Measurements from ENCODE around the gene HDAC9. TPM values are rescaled to one million over a fixed set of nuclear protein-coding genes. Genes with fewer than 3 reads are reported as not detected.

The HDAC9 gene
- total RNA-seq, 2 donors from 2014 or later, result 4.9 to 12.9 TPM

GRCh38 chr7:18877874-18878273 is 382.3 kb downstream of the HDAC9 start:
- no peaks in the 10 kb centered on the region for H3K9me3 ChIP-seq
- 43 to 48% methylated on average over 3 of the region's 3 CpGs for WGBS, 2 donors
- no peak overlapping the region for H3K4me3 ChIP-seq
- no peak for TF ChIP-seq POLR2A (IDR thresholded peaks at IDR 0.05)
- TF ChIP-seq CTCF (IDR thresholded peaks at IDR 0.05), result no peak
- intact Hi-C loops (cut with DNase I), result no loop called here
- no peaks in the 10 kb centered on the region for H3K27me3 ChIP-seq
- H3K4me1 ChIP-seq, result no peaks in the 10 kb centered on the region
- no peak for DNase-seq
- H3K36me3 ChIP-seq (replicated peaks in 1 of 2; ENCODE audit: insufficient read depth in 1 of 2, low read depth in 2 of 2), result no peaks in the 10 kb centered on the region
- no peak for ATAC-seq
- H3K27ac ChIP-seq, result no peak overlapping the region

GRCh38 chr7:18886832-18887231 is 391.3 kb downstream of the HDAC9 start:
- intact Hi-C loops (cut with DNase I), result no loop called here
- no peak overlapping the region for H3K27ac ChIP-seq
- no peak for DNase-seq
- no peak for ATAC-seq
- H3K9me3 ChIP-seq, result no peaks in the 10 kb centered on the region
- H3K4me1 ChIP-seq, result no peaks in the 10 kb centered on the region
- H3K27me3 ChIP-seq, result no peaks in the 10 kb centered on the region
- TF ChIP-seq POLR2A (IDR thresholded peaks at IDR 0.05) (no peak), CTCF (IDR thresholded peaks at IDR 0.05) (no peak)
- WGBS, 2 donors, result 48 to 55% methylated on average over 4 of the region's 4 CpGs
- no peaks in the 10 kb centered on the region for H3K36me3 ChIP-seq (replicated peaks in 1 of 2; ENCODE audit: insufficient read depth in 1 of 2, low read depth in 2 of 2)
- no peak overlapping the region for H3K4me3 ChIP-seq

- DNase-seq, result no peak
- 50 to 58% methylated on average over 1 of the region's 1 CpG for WGBS, 2 donors
- ATAC-seq, result no peak
Measured at GRCh38 chr7:18889436-18889835, 393.9 kb downstream of the HDAC9 start.

GRCh38 chr7:18890134-18890533 is 394.6 kb downstream of the HDAC9 start:
- H3K9me3 ChIP-seq, result no peaks in the 10 kb centered on the region
- no peaks in the 10 kb centered on the region for H3K4me1 ChIP-seq
- H3K36me3 ChIP-seq (replicated peaks in 1 of 2; ENCODE audit: insufficient read depth in 1 of 2, low read depth in 2 of 2), result no peaks in the 10 kb centered on the region
- no peaks in the 10 kb centered on the region for H3K27me3 ChIP-seq
- ATAC-seq, result no peak
- DNase-seq, result no peak
- TF ChIP-seq CTCF (IDR thresholded peaks at IDR 0.05), result no peak
- TF ChIP-seq POLR2A (IDR thresholded peaks at IDR 0.05), result no peak
- no peak overlapping the region for H3K4me3 ChIP-seq
- intact Hi-C loops (cut with DNase I), result no loop called here
- no peak overlapping the region for H3K27ac ChIP-seq
- 23 to 36% methylated on average over 2 of the region's 2 CpGs for WGBS, 2 donors

More at GRCh38 chr7:18889436-18889835, 393.9 kb downstream of the HDAC9 start:
- no peak overlapping the region for H3K4me3 ChIP-seq
- H3K36me3 ChIP-seq (replicated peaks in 1 of 2; ENCODE audit: insufficient read depth in 1 of 2, low read depth in 2 of 2), result no peaks in the 10 kb centered on the region
- no peaks in the 10 kb centered on the region for H3K9me3 ChIP-seq
- no peaks in the 10 kb centered on the region for H3K27me3 ChIP-seq
- intact Hi-C loops (cut with DNase I), result no loop called here
- no peak overlapping the region for H3K27ac ChIP-seq
- TF ChIP-seq POLR2A (IDR thresholded peaks at IDR 0.05) (no peak), CTCF (IDR thresholded peaks at IDR 0.05) (no peak)
- no peaks in the 10 kb centered on the region for H3K4me1 ChIP-seq

- H3K27ac ChIP-seq, result no peak overlapping the region
- H3K36me3 ChIP-seq (replicated peaks in 1 of 2; ENCODE audit: insufficient read depth in 1 of 2, low read depth in 2 of 2), result no peaks in the 10 kb centered on the region
- H3K4me3 ChIP-seq, result no peak overlapping the region
- intact Hi-C loops (cut with DNase I), result no loop called here
- no peak for TF ChIP-seq POLR2A (IDR thresholded peaks at IDR 0.05)
- no peak for TF ChIP-seq CTCF (IDR thresholded peaks at IDR 0.05)
- no peaks in the 10 kb centered on the region for H3K9me3 ChIP-seq
- ATAC-seq (no peak), DNase-seq (no peak)
- H3K27me3 ChIP-seq, result no peaks in the 10 kb centered on the region
- 32 to 33% methylated on average over 4 of the region's 4 CpGs for WGBS, 2 donors
- H3K4me1 ChIP-seq, result no peaks in the 10 kb centered on the region
Measured at GRCh38 chr7:18890885-18891621, 395.5 kb downstream of the HDAC9 start.
